ENCODE data around the gene CBY1.
A peak's percentile ranks its signal among the peaks of the same experiment; 100 is the strongest.
"Not testable (repeated sequence)": the region's sequence is repeated elsewhere in the genome, so short reads cannot be mapped to it uniquely, and the experiment has no call there.

CBY1 gene

GRCh38 chr22:38656256-38657044 lies at the start of gene CBY1, which contains the start of gene FAM227A:
TSS of gene CBY1 (plus strand) at chr22:38656638. CDS start at chr22:38668055, 11,417 bp downstream.
TSS of gene FAM227A (minus strand) at chr22:38656392. CDS start at chr22:38650168, 6,224 bp downstream.
- peak; percentile 68 to 89 (median 78) for DNase-seq

- no peak for DNase-seq
Observed at GRCh38 chr22:38607680-38608079, 48.8 kb upstream of the CBY1 start.

GRCh38 chr22:38608992-38609750 lies 47.3 kb upstream of the CBY1 start:
- DNase-seq = no peak

GRCh38 chr22:38610234-38610633 lies 46.2 kb upstream of the CBY1 start:
- no peak for DNase-seq

GRCh38 chr22:38611559-38611958 lies 44.9 kb upstream of the CBY1 start:
- no peak for DNase-seq

- DNase-seq = no peak
Observed at GRCh38 chr22:38612217-38613006, 44.0 kb upstream of the CBY1 start.

- DNase-seq = no peak
Observed at GRCh38 chr22:38613588-38613987, 42.9 kb upstream of the CBY1 start.

GRCh38 chr22:38614332-38615063 lies 41.9 kb upstream of the CBY1 start:
- no peak for DNase-seq

- not testable (repeated sequence) for DNase-seq
Observed at GRCh38 chr22:38615064-38615405, 41.4 kb upstream of the CBY1 start.

GRCh38 chr22:38618258-38618657 lies 38.2 kb upstream of the CBY1 start:
- no peak for DNase-seq

- DNase-seq = no peak
Observed at GRCh38 chr22:38618682-38619081, 37.8 kb upstream of the CBY1 start.

GRCh38 chr22:38623351-38623750 lies 33.1 kb upstream of the CBY1 start:
- DNase-seq = no peak

GRCh38 chr22:38628444-38628843 lies 28.0 kb upstream of the CBY1 start:
- no peak for DNase-seq

- no peak for DNase-seq
Observed at GRCh38 chr22:38629108-38629507, 27.3 kb upstream of the CBY1 start.

GRCh38 chr22:38631724-38632123 lies 24.7 kb upstream of the CBY1 start:
- no peak for DNase-seq

- DNase-seq = no peak
Observed at GRCh38 chr22:38632528-38632927, 23.9 kb upstream of the CBY1 start.

GRCh38 chr22:38638216-38638615 lies 18.2 kb upstream of the CBY1 start:
- DNase-seq = no peak

- no peak for DNase-seq
Observed at GRCh38 chr22:38638728-38639127, 17.7 kb upstream of the CBY1 start.

GRCh38 chr22:38641476-38642040 lies 14.9 kb upstream of the CBY1 start:
- DNase-seq = no peak

- DNase-seq = not testable (repeated sequence)
Observed at GRCh38 chr22:38644245-38644644, 12.2 kb upstream of the CBY1 start.

GRCh38 chr22:38645430-38645829 lies 11.0 kb upstream of the CBY1 start:
- no peak for DNase-seq

GRCh38 chr22:38649841-38650522 lies 6.5 kb upstream of the CBY1 start:
- DNase-seq = no peak

Measured in activated naive CD4-positive, alpha-beta T cell (primary cell).